GM10847 (cell line): Measurements from ENCODE around the gene LIMS2.

ENCODE experiments used
- POLR2A ChIP-seq: IDR thresholded peaks from 2 replicates; pipeline ENCODE4 v1.6.1; 2011; ENCODE audit not compliant: insufficient read length; ENCODE audit errors: extremely low read depth

Gene LIMS2, protein sequence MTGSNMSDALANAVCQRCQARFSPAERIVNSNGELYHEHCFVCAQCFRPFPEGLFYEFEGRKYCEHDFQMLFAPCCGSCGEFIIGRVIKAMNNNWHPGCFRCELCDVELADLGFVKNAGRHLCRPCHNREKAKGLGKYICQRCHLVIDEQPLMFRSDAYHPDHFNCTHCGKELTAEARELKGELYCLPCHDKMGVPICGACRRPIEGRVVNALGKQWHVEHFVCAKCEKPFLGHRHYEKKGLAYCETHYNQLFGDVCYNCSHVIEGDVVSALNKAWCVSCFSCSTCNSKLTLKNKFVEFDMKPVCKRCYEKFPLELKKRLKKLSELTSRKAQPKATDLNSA

DNA sequence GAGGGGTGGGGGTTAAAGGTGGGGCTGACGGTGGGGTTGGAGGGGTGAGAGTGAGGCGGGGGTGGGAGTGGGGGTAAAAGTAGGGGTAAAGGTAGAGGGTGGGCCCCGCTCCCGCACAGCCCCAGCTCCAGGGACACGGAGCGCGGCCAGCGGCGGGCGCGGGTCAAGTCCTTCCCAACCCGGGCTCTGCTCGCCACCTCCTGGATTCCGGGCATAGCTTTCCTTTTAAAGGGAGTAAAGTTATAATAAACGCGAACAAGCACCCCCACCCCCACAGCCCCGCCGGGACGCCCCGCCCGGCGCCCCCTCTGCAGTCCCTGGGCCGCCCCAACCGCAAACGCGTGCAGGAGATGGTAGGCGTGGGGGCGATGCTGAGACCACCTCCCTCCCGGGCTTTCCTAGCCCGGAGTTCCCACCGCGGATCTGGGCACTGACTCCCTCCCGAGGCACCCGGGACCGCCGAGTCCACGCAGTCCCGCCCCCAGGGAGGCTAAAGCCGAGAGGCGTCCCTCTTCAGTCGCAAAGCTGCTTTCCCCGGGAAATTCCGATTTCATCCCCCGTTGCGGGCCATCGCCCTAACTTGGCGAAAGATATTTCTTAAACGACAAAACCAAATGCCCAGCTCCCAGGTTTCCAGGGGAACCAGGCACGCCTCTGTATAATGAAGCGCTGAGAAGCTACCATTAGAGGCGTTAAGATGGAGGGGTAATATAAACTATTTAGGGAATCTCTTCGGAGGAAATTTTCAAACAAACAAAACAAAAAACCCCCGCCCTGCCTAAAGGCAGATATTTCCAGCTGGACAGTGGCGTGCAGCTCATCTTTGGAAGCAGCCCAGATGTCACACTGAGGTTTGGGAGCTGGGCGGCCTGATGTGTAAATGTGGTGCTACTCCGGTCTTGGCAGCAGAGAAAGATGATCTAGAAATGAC is at the start of gene LIMS2:
Gene LIMS2 (minus strand): TSS at position 200 of the 931 bp plus-strand sequence. CDS start 506 bp downstream, outside the sequence.
- no peak for TF ChIP-seq POLR2A

- TF ChIP-seq POLR2A, result no peak
Measured at GRCh38 chr2:127722807-127723206, 47.5 kb upstream of the LIMS2 start.

GRCh38 chr2:127721978-127722355 is 46.6 kb upstream of the LIMS2 start:
- TF ChIP-seq POLR2A, result no peak

DNA sequence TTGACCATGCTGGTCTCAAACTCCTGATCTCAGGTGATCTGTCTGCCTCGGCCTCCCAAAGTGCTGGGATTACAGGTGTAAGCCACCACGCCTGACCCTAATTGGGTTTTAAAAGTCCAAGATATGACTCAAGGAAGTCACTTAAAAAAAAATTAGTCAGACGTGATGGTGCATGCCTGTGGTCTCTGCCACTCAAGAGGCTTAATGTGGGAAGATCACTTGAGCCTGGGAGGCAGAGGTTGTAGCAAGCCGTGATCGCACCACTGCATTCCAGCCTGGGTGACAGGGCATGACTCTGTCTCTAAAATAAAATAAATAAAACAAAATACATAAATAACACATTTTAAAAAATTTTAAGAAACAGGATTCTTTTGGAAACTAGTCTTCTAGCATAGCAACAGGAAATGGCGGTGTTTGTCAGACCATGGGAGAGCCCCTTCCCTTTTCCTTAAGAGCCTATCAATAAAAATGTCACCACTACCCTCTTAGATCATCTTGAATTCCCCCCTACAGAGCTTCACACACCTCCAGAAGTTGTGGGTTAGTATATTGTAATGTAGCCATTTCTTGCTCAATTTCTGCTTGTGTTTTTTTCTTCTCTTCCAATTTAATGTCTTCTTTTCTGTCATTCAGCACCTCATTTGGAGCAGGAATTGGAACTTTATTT is 46.1 kb upstream of the LIMS2 start:
- no peak for TF ChIP-seq POLR2A

GRCh38 chr2:127719301-127720218 is 44.2 kb upstream of the LIMS2 start:
- no peak for TF ChIP-seq POLR2A

GRCh38 chr2:127718271-127718670 is 42.9 kb upstream of the LIMS2 start:
- no peak for TF ChIP-seq POLR2A

- no peak for TF ChIP-seq POLR2A
Measured at GRCh38 chr2:127715778-127716449, 40.6 kb upstream of the LIMS2 start.

- TF ChIP-seq POLR2A, result no peak
Measured at GRCh38 chr2:127713562-127713961, 38.2 kb upstream of the LIMS2 start.

DNA sequence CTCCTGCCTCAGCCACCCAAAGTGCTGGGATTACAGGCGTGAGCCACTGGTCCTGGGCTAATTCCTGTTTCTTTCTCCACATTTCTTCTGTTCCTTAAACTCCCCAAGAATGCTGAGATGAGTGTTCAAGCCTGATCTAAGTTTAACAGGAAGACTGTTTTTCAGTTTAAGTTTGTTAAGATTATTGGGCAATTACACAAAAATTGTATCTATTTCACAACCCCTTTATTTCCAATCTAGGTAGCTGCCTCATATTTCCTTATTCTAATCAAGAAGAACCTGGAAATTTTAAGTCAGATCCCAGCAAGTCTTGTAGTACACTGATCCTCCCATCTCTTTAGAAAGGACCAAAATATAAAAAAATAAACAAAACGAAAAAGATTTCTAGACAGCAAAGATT is 37.7 kb upstream of the LIMS2 start:
- no peak for TF ChIP-seq POLR2A

DNA sequence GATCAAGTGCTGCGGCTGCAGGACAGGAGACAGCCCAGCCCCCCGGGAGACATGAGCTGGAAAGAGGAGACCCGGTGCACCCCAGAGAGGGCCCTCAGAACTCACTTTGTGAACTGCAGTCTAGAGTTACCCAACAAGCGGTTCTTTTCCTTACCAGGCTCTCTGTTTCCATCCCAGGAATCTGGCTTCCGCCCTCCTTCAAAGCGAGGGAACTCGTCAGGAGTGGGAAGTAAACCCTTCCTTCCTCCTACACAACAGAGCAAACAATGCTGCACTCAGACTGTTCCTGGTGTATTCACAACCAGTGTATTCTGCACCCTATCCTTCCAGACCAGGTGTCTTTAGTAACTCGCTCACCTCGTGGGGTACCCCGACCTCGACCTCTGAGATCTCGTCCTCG is 34.0 kb upstream of the LIMS2 start:
- no peak for TF ChIP-seq POLR2A

DNA sequence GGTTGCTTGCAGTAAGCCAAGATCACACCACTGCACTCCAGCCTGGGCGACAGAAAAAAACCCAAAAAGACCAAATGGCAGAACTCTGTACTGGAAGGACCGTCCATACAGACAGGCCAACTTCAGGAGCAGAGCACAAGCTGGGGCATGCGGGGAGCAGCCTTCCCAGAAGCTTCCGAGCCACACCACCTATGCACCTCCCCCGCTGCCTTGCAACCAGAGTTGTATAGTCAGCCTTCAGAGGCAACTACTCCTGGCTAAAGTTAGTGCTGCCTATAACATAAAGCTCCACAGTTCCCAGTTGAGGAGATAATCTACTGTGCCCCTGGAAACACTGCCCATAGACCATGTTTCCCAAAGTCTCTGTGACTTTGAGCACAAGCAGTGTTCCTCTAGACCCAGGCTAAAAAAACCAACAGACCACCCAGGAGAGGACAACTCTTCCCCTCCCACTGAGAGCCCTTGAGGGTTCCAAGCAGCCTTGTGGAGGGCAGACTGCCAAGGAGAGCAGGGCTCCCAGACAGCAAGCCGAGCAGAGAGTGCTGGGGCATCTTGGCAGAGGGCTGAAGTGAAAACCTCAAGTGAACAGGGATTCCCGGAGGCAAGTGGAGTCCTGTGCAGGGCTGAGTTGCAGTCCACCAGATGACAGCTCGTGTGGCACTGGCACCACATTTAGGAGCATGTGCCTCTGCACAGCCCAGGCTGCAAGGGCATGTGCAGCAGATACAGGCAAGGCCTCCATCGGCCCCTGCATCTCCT is 32.7 kb upstream of the LIMS2 start:
- no peak for TF ChIP-seq POLR2A

- no peak for TF ChIP-seq POLR2A
Measured at GRCh38 chr2:127706215-127706990, 31.1 kb upstream of the LIMS2 start.

DNA sequence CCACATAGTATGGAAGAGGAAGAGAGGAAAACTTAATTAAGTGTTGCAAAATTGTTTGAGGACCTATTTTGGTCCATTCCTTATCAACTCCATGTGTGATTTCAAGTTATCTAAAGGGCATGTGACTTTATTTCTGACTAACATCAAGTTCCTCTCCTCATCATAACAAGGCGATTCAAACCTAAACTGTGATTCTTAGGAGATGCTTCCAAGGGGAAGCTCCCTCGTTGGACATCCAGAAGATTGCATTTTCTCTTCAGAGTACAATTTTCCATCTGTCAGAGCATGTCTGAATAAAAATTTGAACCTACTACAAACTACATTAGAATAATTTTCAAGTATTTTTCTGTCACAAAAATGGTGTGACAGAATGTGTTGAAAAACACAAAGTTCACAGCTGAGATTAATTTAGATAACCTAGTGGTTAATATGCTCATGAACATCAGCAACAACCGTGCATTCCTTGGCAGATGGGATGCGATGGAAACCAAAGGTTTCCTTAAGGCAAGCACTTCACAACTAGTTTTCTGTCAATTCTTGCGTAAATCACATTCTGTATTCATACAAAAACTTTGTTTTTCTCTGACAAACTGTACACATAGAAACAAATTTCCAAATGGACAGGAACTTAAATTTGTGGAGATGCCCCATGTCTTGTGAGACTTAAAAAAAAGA is 30.2 kb upstream of the LIMS2 start:
- no peak for TF ChIP-seq POLR2A
